Fibroblast of villous mesenchyme (primary cell): ENCODE results near the gene LARP1B. TPM values are rescaled to one million over a fixed set of nuclear protein-coding genes. Genes with fewer than 3 reads are reported as not detected.
"Not testable (repeated sequence)": the region's sequence is repeated elsewhere in the genome, so short reads cannot be mapped to it uniquely, and the experiment has no call there.

ENCODE experiments used
- DNase-seq: peaks from one replicate; pipeline ENCODE4 v3.0.0-alpha.2; 2010; ENCODE audit warnings: low read depth
- H3K4me3 ChIP-seq: 2 replicates; pipeline ENCODE4 v1.5.1; 2011; ENCODE audit warnings: low read depth, mild to moderate bottlenecking, low read length
- total RNA-seq: library from RNA; depleted of rRNA; stranded (reverse); fragments of >200 nt; gene quantifications from 2 replicates; pipeline ENCODE4 v1.2.3, GENCODE V29; 2012
- TF ChIP-seq, protein P1 (sequence below): IDR thresholded peaks from 2 replicates; pipeline ENCODE4 v1.5.1; 2012; ENCODE audit warnings: low read depth, mild to moderate bottlenecking, low read length; ENCODE audit not compliant: insufficient read depth

Gene LARP1B
- 22.5 and 25.5 TPM in 2 replicates for total RNA-seq

GRCh38 chr4:128060699-128061565, at the start of gene LARP1B:
Gene LARP1B (plus strand): TSS chr4:128061312. CDS start chr4:128074952, 13,640 bp downstream.
- DNase-seq = peak; percentile 97
- TF ChIP-seq, protein P1, sequence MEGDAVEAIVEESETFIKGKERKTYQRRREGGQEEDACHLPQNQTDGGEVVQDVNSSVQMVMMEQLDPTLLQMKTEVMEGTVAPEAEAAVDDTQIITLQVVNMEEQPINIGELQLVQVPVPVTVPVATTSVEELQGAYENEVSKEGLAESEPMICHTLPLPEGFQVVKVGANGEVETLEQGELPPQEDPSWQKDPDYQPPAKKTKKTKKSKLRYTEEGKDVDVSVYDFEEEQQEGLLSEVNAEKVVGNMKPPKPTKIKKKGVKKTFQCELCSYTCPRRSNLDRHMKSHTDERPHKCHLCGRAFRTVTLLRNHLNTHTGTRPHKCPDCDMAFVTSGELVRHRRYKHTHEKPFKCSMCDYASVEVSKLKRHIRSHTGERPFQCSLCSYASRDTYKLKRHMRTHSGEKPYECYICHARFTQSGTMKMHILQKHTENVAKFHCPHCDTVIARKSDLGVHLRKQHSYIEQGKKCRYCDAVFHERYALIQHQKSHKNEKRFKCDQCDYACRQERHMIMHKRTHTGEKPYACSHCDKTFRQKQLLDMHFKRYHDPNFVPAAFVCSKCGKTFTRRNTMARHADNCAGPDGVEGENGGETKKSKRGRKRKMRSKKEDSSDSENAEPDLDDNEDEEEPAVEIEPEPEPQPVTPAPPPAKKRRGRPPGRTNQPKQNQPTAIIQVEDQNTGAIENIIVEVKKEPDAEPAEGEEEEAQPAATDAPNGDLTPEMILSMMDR = no peak
- peak within 1 kb of the TSS; percentile 90 for H3K4me3 ChIP-seq

DNA sequence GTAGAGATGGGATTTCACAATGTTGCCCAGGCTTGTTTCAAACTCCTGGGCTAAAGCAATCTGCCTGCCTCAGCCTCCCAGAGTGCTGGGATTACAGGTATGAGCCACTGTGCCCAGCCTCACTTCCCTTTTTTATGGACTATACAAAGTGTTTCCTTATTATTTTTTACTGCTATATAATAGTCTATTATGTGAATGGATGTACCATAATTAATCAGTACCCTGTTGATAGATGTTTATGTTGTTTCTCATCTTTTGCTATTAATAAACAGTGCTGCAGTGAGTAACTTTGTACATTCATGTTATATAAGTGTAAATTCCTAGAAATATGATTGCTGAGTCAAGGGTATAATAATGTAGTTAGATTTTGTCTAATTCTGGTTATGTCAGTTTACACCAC, 35.8 kb upstream of the LARP1B start:
- no peak overlapping the region for H3K4me3 ChIP-seq
- no peak for DNase-seq
- TF ChIP-seq, protein P1 = no peak

DNA sequence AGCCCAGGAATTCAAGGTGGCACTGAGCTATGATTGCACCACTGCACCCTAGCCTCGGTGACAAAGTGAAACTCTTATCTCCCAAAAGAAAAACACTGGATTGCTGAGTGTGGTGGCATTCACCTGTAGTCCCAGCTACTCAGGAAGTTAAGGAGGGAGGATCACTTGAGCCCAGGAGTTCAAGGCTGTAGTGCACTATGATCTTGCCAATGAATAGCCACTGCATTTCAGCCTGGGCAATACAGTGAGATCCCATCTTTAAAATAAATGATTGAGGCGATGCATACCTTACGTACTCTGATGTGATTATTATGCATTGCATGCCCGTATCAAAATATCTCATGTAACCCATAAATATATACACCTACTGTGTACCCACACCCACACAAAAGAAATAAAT, 31.2 kb upstream of the LARP1B start:
- no peak for DNase-seq
- H3K4me3 ChIP-seq = no peak overlapping the region
- TF ChIP-seq, protein P1 = no peak

GRCh38 chr4:128031756-128032384, 29.2 kb upstream of the LARP1B start:
- TF ChIP-seq, protein P1 = no peak
- DNase-seq = no peak
- H3K4me3 ChIP-seq = no peak overlapping the region

GRCh38 chr4:128039568-128039967, 21.5 kb upstream of the LARP1B start:
- no peak overlapping the region for H3K4me3 ChIP-seq
- TF ChIP-seq, protein P1 = no peak
- DNase-seq = no peak

DNA sequence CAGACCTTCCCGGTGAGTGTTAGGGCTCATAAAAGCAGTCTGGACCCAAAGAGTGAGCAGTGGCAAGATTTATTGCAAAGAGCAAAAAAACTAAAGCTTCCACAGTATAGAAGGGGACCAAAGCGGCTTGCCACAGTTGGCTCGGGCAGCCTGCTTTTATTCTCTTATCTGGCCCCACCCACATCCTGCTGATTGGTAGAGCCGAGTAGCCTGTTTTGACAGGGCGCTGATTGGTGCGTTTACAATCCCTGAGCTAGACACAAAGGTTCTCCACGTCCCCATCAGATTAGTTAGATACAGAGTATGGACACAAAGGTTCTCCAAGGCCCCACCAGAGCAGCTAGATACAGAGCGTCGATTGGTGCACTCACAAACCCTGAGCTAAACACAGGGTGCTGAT, 14.1 kb upstream of the LARP1B start:
- not testable (repeated sequence) for H3K4me3 ChIP-seq, DNase-seq

GRCh38 chr4:128047514-128047913, 13.6 kb upstream of the LARP1B start:
- H3K4me3 ChIP-seq, DNase-seq: not testable (repeated sequence)

- TF ChIP-seq, protein P1 = peak; percentile 30
- not testable (repeated sequence) for H3K4me3 ChIP-seq
- peak; percentile 19 for DNase-seq
Measured at GRCh38 chr4:128051229-128051628, 9.9 kb upstream of the LARP1B start.

DNA sequence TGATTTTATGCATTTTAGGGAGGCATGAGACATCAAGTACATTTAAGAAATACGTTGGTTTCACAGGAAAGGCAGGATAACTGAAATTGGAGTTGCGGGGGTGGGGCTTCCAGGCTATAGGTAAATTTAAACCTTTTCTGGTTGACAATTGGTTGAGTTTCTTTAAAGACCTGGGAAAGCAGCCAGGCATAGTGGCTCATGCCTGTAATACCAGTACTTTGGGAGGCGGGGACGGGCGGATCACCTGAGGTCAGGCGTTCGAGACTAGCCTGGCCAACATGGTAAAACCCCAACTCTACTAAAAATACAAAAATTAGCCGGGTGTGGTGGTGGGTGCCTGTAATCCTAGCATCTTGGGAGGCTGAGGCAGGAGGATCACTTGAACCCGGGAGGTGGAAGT, 6.2 kb upstream of the LARP1B start:
- DNase-seq, H3K4me3 ChIP-seq: not testable (repeated sequence)

- not testable (repeated sequence) for DNase-seq, H3K4me3 ChIP-seq
Measured at GRCh38 chr4:128055441-128056206, 5.5 kb upstream of the LARP1B start.
